ENCODE results near the gene FARP1.

DNA sequence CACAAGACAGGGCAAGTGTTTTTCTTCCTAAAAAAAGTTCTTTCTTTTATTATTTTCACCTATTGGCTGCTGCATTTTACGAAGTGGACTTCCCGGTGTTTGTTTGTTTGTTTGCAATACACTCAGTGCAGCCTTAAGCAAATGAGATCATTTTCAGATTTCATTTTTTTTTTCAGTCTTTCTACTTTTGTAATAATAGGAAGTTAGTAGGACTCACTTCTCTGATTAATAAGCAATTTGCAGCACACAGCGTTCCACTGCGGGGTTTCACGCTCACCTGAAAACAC, 305.7 kb downstream of the FARP1 start:
- TF ChIP-seq, protein P1, sequence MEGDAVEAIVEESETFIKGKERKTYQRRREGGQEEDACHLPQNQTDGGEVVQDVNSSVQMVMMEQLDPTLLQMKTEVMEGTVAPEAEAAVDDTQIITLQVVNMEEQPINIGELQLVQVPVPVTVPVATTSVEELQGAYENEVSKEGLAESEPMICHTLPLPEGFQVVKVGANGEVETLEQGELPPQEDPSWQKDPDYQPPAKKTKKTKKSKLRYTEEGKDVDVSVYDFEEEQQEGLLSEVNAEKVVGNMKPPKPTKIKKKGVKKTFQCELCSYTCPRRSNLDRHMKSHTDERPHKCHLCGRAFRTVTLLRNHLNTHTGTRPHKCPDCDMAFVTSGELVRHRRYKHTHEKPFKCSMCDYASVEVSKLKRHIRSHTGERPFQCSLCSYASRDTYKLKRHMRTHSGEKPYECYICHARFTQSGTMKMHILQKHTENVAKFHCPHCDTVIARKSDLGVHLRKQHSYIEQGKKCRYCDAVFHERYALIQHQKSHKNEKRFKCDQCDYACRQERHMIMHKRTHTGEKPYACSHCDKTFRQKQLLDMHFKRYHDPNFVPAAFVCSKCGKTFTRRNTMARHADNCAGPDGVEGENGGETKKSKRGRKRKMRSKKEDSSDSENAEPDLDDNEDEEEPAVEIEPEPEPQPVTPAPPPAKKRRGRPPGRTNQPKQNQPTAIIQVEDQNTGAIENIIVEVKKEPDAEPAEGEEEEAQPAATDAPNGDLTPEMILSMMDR (IDR thresholded peaks at IDR 0.05): peak in 1 of 6 experiments; percentile 2
- TF ChIP-seq POLR2A (IDR thresholded peaks at IDR 0.05): no peak
